Activated T-helper 2 cell treated with anti-CD3 and anti-CD28 coated beads, Interferon-gamma antibody, Interleukin-2, Interleukin-4, amounts not matched to agents 10 μg/mL and 5 μg/mL and 100 μg/mL, durations not matched to agents 14 hours and 24 hours and 36 hours (primary cell): ENCODE measurements around the gene ATL2. TPM values are rescaled to one million over a fixed set of nuclear protein-coding genes. Genes with fewer than 3 reads are reported as not detected.
"Not testable (repeated sequence)": the region's sequence is repeated elsewhere in the genome, so short reads cannot be mapped to it uniquely, and the experiment has no call there.

Source experiments
- DNase-seq: peaks from one replicate; pipeline ENCODE4 v3.0.0; 2021; ENCODE audit warnings: low spot score
- H3K27ac Mint-ChIP-seq: one replicate; pipeline ENCODE4 v1.8.0; 2021; ENCODE audit warnings: mixed read lengths
- H3K27me3 Mint-ChIP-seq: one replicate; pipeline ENCODE4 v1.8.0; 2021; ENCODE audit warnings: low read depth, mixed read lengths
- H3K36me3 Mint-ChIP-seq: one replicate; pipeline ENCODE4 v1.8.0; 2021; ENCODE audit warnings: low read depth, mixed read lengths
- H3K4me1 Mint-ChIP-seq: one replicate; pipeline ENCODE4 v1.8.0; 2021; ENCODE audit warnings: low read depth, mixed read lengths
- H3K4me3 Mint-ChIP-seq: one replicate; pipeline ENCODE4 v1.8.0; 2021; ENCODE audit warnings: low read depth, mild to moderate bottlenecking, moderate library complexity, mixed read lengths
- H3K9me3 Mint-ChIP-seq: one replicate; pipeline ENCODE4 v1.8.0; 2021; ENCODE audit warnings: mixed read lengths
- intact Hi-C: fragments of 100-400 bp; cut with micrococcal nuclease; formaldehyde crosslinking; loops from one replicate; pipeline ENCODE4 v1.15.1; 2023
- total RNA-seq: library from RNA; stranded (reverse); gene quantifications from 2 replicates; pipeline ENCODE4 v1.2.3, GENCODE V29; 2022

Gene ATL2
- total RNA-seq, 1 donor from 2014 or later, result 57.1 TPM

DNA sequence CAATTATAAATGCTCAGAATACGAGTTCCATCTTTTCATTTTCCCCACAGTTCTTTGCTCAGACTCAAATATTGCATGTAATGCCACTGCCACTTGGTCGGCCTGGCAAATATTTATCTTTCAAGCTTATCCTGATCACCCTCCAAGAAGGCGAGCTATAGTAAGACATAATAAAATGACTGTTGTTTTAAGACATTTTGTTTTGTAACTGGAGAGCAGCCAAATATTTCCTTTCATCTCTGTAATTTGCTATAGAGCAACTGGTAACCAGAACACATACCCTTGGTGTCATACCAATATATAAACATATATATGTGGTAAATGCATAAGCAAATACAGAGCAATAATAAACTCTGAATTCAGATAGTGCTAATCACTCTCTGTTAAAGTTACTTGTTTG, 7.3 kb upstream of the ATL2 start:
- intact Hi-C loops, result no loop called here
- peaks cover 2% of the 10 kb centered on the region for H3K27me3 Mint-ChIP-seq
- H3K36me3 Mint-ChIP-seq, result no peaks in the 10 kb centered on the region
- no peak for DNase-seq
- H3K4me1 Mint-ChIP-seq, result peaks cover 41% of the 10 kb centered on the region
- no peak overlapping the region for H3K4me3 Mint-ChIP-seq
- H3K27ac Mint-ChIP-seq, result no peak overlapping the region
- no peaks in the 10 kb centered on the region for H3K9me3 Mint-ChIP-seq

DNA sequence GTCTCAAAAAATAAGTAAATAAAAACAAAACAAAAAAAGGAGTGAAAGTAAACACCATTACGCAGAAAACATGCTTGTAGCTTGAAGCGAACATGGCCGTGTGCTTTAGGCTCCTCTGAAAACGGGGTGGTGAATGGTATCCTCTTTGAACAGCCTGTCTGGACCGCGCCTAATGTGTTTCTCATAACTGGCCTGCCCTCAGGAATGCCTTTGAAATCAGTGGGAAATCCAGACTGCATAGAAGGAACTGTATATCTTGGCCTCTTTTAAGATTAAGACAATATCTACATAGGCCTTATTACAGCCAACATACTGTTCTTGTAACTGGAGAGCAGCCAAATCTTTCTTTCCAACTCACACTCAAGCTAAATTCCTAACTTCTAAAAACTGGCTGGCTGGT, 6.7 kb upstream of the ATL2 start:
- DNase-seq, intact Hi-C loops, H3K9me3 Mint-ChIP-seq, H3K27me3 Mint-ChIP-seq, H3K4me3 Mint-ChIP-seq, H3K27ac Mint-ChIP-seq, H3K36me3 Mint-ChIP-seq: not testable (repeated sequence)
- peaks cover 38% of the 10 kb centered on the region for H3K4me1 Mint-ChIP-seq

DNA sequence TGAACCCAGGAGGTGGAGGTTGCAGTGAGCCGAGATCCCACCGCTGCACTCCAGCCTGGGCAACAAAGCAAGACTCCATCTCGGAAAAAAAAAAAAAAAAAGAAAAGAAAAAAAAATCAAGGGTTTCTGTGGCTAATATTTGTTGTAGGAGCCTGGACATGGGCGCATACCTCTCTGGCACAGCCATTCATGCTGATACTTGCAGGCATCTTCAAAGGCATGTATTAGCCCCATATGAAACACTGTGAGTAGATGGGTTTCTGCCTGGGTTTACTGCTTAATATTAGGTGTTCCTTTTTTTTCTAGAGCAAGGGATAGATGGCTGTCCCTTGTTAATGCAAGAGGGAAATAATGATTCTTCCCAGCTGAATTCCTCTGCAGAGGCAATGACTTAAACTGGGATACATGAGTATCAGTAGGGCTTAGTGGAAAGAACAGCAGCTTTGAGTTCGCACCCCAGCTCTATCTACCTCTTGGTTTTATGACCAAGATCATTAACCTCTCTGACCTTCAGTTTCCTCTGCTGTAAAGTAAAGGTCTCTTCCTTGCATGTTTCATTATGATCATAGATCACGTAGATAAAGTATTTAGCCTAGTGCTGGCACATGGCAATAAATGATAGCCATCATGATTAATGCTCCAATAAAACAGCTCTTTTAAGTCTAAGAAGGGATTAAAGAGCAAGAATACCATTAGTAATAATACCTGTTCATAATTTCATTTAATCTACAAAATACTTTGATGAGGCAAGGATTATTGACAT, 4.5 kb upstream of the ATL2 start:
- Mint-ChIP-seq H3K27me3 (peaks cover 2% of the 10 kb centered on the region), H3K9me3 (no peaks in the 10 kb centered on the region), H3K4me1 (peaks cover 35% of the 10 kb centered on the region), H3K36me3 (no peaks in the 10 kb centered on the region), H3K4me3 (no peak overlapping the region), H3K27ac (no peak overlapping the region)
- intact Hi-C loops, result no loop called here
- DNase-seq, result no peak

DNA sequence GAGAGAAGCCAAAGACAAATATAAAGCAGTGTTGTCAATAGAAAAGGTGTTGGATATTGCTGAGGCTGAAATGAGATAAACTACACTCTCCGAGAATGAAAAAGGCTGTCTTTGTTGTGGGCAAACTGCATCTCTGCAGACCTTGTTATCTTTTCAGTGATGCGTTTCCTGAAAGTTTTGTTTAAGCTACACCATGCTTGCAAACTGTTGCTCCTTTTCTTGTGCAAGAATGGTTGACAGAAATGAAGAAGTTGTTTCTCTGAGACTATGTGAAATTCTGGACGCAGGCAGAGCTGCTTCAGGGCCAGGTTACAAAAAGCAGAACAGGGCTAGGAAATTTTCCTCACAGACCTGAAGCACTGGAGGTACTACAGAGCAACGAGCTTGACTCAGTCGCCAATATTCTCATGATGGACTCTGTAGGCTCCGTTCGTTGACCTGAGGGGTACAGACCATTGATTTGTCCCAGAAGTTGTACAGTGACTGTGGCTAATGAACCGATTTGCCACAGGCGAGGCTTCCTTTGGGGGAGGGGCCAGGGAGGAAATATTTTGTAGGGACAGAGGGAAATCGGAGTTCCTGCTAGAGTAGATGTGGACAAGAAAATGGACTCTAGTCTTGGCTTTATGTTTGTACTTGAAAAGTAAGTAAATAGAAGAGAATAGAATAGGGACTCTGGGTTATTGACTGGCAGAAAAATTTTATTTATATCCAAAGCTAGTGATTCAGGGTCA, 3.5 kb upstream of the ATL2 start:
- H3K4me3 Mint-ChIP-seq, result peak overlapping the region; percentile 11
- H3K4me1 Mint-ChIP-seq, result peaks cover 37% of the 10 kb centered on the region
- H3K27ac Mint-ChIP-seq, result peak overlapping the region; percentile 48
- H3K36me3 Mint-ChIP-seq, result peaks cover 4% of the 10 kb centered on the region
- no peaks in the 10 kb centered on the region for H3K27me3 Mint-ChIP-seq
- intact Hi-C loops, result no loop called here
- DNase-seq, result no peak
- H3K9me3 Mint-ChIP-seq, result no peaks in the 10 kb centered on the region

DNA sequence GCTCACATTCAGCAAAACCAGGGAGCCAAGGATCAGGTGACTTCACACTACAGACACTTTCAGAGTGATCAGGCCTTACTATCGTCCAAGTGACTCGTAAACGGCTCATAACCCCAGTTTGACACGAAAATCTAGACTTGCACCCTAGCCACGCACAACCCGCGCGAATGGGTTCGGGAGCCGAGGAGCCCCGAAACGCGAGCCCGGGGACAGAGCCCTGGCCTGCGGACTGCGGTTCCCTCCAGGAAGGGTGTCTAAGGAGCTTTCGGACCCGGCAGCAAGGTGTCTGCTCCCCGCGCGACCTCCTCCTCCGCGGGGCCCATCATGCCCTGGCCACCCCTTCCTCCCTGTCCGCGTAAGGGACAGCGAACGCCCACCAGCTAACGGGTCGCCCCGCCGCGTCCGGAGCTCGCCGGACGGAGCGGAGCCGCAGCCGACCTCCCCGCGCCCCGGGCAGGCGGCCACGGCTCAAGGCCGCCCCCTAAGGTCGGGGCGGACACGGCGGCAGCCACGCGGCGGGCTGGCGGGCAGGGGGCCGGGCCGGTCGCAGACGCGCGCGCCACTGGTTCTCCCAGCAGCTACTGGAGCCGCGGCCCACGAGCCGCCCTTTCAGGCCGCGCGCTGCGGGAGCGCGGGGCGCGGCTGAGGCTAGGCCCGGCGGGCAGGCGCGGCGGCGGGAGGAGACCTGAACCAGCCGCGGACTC, 575 bp downstream of the ATL2 start:
- no peaks in the 10 kb centered on the region for H3K27me3 Mint-ChIP-seq
- intact Hi-C loops, result loop anchor here (1.0 to 5.0 kb wide), 8 partner anchors 12 to 999 kb away; partner anchors contain the start of genes CYP1B1 and SRSF7
- peaks cover 51% of the 10 kb centered on the region for H3K4me1 Mint-ChIP-seq

DNA sequence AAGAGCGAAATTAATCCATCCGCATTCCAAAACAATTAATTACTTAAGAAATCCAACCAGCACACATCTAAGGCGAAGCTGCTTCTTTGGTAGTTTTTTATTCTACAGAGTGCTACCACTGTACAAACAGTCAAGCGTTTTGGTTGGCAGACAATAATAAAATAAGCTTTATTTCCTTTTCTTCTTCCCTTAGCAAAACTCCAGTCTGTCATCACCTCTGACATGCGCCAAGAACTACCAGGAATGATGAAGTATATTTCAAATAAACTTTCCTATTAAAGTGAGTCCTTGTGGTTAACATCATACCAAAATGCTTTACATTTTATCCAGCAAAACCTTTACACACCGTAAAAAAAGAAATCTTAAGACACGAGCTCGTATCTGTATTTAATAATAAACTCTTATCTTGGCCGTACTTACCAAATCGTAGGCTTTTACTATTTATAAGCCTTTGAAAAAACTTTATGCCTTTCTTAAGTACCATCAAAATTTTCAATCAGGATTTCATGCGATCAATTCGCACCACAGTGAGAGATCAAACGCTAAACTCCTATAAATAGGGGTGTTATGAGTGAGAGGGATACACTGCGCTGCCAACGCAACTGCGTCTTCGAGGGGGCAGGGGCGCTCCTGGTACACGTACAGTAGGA, 1.3 kb downstream of the ATL2 start:
- peak overlapping the region; percentile 61 for H3K27ac Mint-ChIP-seq
- H3K4me1 Mint-ChIP-seq, result peaks cover 49% of the 10 kb centered on the region
- no peaks in the 10 kb centered on the region for H3K27me3 Mint-ChIP-seq
- no peaks in the 10 kb centered on the region for H3K9me3 Mint-ChIP-seq
- peak overlapping the region; percentile 87 for H3K4me3 Mint-ChIP-seq
- intact Hi-C loops, result loop anchor here (1.0 to 5.0 kb wide), 6 partner anchors 19 to 999 kb away; partner anchors contain the start of genes CYP1B1 and SRSF7
- H3K36me3 Mint-ChIP-seq, result peaks cover 21% of the 10 kb centered on the region
- no peak for DNase-seq

More for the DNA sequence above, 575 bp downstream of the ATL2 start:
- peak overlapping the region; percentile 87 for H3K4me3 Mint-ChIP-seq
- H3K36me3 Mint-ChIP-seq, result peaks cover 18% of the 10 kb centered on the region
- H3K9me3 Mint-ChIP-seq, result no peaks in the 10 kb centered on the region
- peak; percentile 63 for DNase-seq
- peak overlapping the region; percentile 61 for H3K27ac Mint-ChIP-seq

DNA sequence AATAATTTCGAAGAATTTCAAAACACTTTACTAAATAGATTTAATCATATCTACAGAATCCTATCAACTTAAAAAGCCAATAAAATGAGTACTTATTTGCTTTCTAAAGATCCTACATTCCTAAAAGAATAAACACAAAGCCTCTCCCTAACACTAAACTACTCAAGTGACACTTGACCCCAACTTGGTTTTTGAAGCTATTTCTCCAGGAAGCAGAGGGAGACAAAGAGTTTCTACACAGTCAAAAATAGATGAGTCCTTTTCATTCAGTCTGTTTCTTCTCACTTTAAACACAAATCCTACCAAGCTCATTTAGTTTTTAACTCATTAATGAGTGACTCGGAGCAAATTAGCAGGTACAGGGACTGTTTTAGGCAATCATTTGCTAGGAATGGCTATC, 2.1 kb downstream of the ATL2 start:
- peak overlapping the region; percentile 87 for H3K4me3 Mint-ChIP-seq
- intact Hi-C loops, result loop anchor here (5.0 kb wide), 2 partner anchors 298 to 998 kb away; partner anchors contain the start of gene CYP1B1
- no peak for DNase-seq
- H3K36me3 Mint-ChIP-seq, result peaks cover 21% of the 10 kb centered on the region
- H3K27me3 Mint-ChIP-seq, result no peaks in the 10 kb centered on the region
- H3K9me3 Mint-ChIP-seq, result no peaks in the 10 kb centered on the region
- H3K27ac Mint-ChIP-seq, result peak overlapping the region; percentile 3
- peaks cover 42% of the 10 kb centered on the region for H3K4me1 Mint-ChIP-seq

DNA sequence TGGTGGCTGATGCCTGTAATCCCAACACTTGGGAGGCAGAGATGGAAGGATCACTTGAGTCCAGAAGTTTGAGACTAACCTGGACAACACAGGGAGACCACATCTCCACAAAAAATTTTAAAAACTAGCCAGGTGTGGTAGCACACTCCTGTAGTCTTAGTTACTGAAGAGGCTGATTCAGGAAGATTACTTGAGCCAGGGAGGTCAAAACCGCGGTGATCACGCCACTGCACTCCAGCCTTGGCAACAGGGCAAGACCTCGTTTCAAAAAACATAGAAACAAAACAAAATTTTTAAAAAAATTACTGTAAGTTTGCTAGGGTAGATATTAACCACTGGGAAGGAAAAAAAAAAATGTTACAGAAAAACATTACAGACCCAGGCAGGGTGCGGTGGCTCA, 5.8 kb downstream of the ATL2 start:
- Mint-ChIP-seq H3K4me1 (peaks cover 31% of the 10 kb centered on the region), H3K4me3 (no peak overlapping the region), H3K27me3 (no peaks in the 10 kb centered on the region), H3K9me3 (no peaks in the 10 kb centered on the region), H3K27ac (no peak overlapping the region), H3K36me3 (peaks cover 21% of the 10 kb centered on the region)
- intact Hi-C loops, result no loop called here
- DNase-seq, result no peak

DNA sequence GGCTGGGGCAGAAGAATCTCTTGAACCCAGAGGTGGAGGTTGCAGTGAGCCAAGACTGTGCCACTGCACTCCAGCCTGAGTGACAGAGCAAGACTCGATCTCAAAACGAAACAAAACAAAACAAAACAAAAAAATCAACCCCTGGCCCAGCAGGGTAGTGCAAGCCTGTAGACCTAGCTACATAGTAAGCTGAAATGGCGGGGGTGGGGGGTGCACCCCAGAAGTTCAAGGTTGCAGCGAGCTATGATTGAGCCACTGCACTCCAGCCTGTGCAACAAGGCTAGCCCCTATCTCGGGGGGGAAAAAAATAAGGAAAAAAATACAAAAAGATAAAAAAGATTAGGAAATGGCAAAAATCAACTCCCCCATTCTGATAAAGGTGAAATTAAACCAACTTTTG, 6.4 kb downstream of the ATL2 start:
- Mint-ChIP-seq H3K4me1 (peaks cover 28% of the 10 kb centered on the region), H3K4me3 (no peak overlapping the region)
- intact Hi-C loops, result no loop called here

DNA sequence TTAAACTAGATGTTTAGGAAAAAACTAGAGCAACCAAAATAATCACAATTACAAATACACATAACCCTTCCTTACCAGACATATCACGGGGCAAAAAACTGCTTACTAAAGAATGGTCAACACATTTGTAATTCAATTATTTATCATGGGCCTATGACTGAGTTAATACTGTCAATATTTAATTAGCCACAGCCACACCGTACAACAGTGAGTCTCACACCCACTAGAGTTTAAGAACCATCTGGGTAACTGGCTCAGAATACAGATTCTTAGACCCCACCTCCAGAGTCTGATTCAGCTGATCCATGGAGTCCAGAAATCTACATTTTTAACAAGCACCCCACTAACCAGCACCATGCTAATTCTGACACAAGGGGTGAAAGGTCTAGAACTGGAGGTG, 14.8 kb downstream of the ATL2 start:
- peaks cover 14% of the 10 kb centered on the region for H3K36me3 Mint-ChIP-seq
- no peak for DNase-seq
- H3K27me3 Mint-ChIP-seq, result no peaks in the 10 kb centered on the region
- H3K4me3 Mint-ChIP-seq, result no peak overlapping the region
- no peak overlapping the region for H3K27ac Mint-ChIP-seq
- intact Hi-C loops, result no loop called here
- no peaks in the 10 kb centered on the region for H3K9me3 Mint-ChIP-seq
- H3K4me1 Mint-ChIP-seq, result peaks cover 22% of the 10 kb centered on the region

More for the DNA sequence above, 6.4 kb downstream of the ATL2 start:
- no peak overlapping the region for H3K27ac Mint-ChIP-seq
- no peaks in the 10 kb centered on the region for H3K27me3 Mint-ChIP-seq
- no peak for DNase-seq
- H3K9me3 Mint-ChIP-seq, result no peaks in the 10 kb centered on the region
- peaks cover 17% of the 10 kb centered on the region for H3K36me3 Mint-ChIP-seq

DNA sequence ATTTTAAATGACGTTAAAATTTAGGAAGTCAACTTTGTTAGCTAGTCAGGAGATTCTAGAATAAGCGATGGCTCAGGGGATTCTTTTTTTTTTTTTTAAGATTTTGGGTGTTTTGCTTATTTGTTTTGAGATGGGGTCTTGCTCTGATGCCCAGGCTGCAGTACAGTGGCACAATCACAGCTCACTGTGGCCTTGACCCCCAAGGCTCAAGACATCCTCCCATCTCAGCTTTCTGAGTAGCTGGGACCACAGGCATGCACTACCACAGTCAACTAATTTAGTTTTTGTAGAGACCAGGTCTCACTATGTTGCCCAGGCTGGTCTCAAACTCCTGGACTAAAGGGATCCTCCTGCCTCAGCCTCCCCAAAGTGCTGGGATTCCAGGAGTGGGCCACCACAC, 16.9 kb downstream of the ATL2 start:
- no peak for DNase-seq
- Mint-ChIP-seq H3K9me3 (no peaks in the 10 kb centered on the region), H3K4me3 (no peak overlapping the region), H3K27me3 (no peaks in the 10 kb centered on the region), H3K27ac (no peak overlapping the region), H3K4me1 (peaks cover 17% of the 10 kb centered on the region), H3K36me3 (peaks cover 17% of the 10 kb centered on the region)
- intact Hi-C loops, result no loop called here

DNA sequence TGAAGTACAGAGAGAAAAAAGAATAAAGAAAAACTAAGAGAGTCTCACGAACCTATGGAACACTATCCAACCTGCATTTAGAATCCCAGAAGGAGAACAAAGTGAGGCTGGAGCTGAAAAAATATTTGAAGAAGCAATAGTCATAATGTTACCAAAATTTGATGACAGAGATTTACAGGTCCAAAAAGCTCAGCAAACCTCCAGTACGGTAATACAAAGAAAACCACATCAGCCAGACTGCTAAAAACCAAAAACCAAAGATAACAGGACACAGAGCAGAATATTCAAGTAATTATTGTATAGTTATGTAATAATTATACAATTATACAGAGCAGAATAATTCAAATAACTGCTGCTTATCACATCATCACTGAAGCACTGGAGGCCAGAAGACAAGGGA, 23.7 kb downstream of the ATL2 start:
- intact Hi-C loops, result no loop called here
- Mint-ChIP-seq H3K27ac (no peak overlapping the region), H3K36me3 (peaks cover 40% of the 10 kb centered on the region), H3K4me3 (no peak overlapping the region), H3K4me1 (peaks cover 14% of the 10 kb centered on the region), H3K9me3 (peaks cover 8% of the 10 kb centered on the region), H3K27me3 (no peaks in the 10 kb centered on the region)
- DNase-seq, result no peak
